ENCODE data around the gene MSRB1.

DNA sequence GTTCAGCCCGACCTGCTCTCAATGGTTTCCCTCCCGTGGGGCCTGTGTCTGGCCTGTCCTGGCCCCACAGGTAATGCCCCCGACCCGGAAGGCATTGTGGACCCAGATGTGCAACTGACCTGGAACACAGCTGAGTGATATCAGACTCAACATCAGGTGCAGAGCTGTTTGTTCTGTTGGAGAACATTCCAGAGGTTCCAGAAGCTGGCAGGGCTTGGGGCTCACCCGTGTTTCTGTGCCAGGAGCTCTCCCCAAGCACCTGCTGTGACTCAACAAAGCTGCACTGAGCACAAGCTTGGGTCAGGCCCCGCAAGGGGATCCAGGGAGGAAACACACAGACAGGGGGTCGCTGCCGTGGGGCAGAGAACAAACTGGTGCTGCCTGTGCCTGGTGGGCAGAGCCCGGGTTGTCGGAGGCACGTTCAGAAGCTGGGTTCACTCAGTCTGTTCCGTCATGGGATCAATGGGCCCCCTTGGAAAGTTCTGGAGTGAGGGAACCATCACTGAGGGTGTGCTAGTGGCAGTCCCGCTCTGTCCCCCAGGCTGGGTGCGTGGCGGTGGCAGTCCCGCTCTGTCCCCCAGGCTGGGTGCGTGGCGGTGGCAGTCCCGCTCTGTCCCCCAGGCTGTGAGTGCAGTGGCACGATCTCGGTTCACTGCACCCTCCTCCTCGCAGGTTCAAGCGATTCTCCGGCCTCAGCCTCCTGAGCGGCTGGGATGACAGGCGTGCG is 46.9 kb downstream of the MSRB1 start:
- TF ChIP-seq, protein P1, sequence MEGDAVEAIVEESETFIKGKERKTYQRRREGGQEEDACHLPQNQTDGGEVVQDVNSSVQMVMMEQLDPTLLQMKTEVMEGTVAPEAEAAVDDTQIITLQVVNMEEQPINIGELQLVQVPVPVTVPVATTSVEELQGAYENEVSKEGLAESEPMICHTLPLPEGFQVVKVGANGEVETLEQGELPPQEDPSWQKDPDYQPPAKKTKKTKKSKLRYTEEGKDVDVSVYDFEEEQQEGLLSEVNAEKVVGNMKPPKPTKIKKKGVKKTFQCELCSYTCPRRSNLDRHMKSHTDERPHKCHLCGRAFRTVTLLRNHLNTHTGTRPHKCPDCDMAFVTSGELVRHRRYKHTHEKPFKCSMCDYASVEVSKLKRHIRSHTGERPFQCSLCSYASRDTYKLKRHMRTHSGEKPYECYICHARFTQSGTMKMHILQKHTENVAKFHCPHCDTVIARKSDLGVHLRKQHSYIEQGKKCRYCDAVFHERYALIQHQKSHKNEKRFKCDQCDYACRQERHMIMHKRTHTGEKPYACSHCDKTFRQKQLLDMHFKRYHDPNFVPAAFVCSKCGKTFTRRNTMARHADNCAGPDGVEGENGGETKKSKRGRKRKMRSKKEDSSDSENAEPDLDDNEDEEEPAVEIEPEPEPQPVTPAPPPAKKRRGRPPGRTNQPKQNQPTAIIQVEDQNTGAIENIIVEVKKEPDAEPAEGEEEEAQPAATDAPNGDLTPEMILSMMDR (IDR thresholded peaks at IDR 0.05): no peak
- TF ChIP-seq POLR2A (IDR thresholded peaks at IDR 0.05): no peak
- TF ChIP-seq EP300 (IDR thresholded peaks at IDR 0.05): no peak

All from sigmoid colon (tissue), 4 donors.